SK-N-SH (cell line): Measurements from ENCODE around the gene RBM28. TPM values are rescaled to one million over a fixed set of nuclear protein-coding genes. Genes with fewer than 3 reads are reported as not detected.

Experiments used
- CTCF ChIA-PET: fragments of 300-600, 350-600 bp; formaldehyde crosslinking; extraction: SDS; loops from one replicate; lab custom pipeline; 2021; lab: Yijun Ruan, JAX
- POLR2A ChIA-PET: fragments of 350-600 bp; sonication (Branson Sonifier 250); formaldehyde crosslinking; extraction: SDS; loops from one replicate; lab custom pipeline; 2020; ENCODE audit warnings: antibody characterized with exemption, inconsistent platforms; lab: Yijun Ruan, JAX
- DNase-seq: peaks from one replicate; pipeline ENCODE4 v3.0.0; 2012
- H2AFZ ChIP-seq: fragments of 200-600 bp; sonication (generic); 2 replicates; pipeline ENCODE4 v1.8.1; 2016; ENCODE audit warnings: antibody characterized with exemption, mild to moderate bottlenecking, low read depth
- H3F3A ChIP-seq: fragments of 200-600 bp; sonication (generic); replicated peaks from 2 replicates; pipeline ENCODE3; 2016; ENCODE audit warnings: antibody characterized with exemption, mild to moderate bottlenecking; ENCODE audit not compliant: insufficient read depth
- H3K27ac ChIP-seq, 2 experiments: fragments of 200-500 bp in 1 of 2; fragments of 200-600 bp in 1 of 2; sonication (Bioruptor generic) in 1 of 2; sonication (generic), shearing (Covaris generic) in 1 of 2; 2 replicates each; pipeline versions ENCODE4 v1.5.1 to v1.6.1; 2014 to 2016; ENCODE audit warnings: low read depth in 2 of 2, inconsistent platforms in 1 of 2, low read length in 1 of 2, mild to moderate bottlenecking in 1 of 2, mixed read lengths in 1 of 2
- H3K27me3 ChIP-seq: fragments of 200-600 bp; sonication (generic), shearing (Covaris generic); 2 replicates; pipeline ENCODE4 v1.6.1; 2016; ENCODE audit warnings: mixed run types; ENCODE audit not compliant: insufficient read depth
- H3K36me3 ChIP-seq, 2 experiments: fragments of 200-500 bp in 1 of 2; fragments of 200-600 bp in 1 of 2; sonication (Bioruptor generic) in 1 of 2; sonication (generic) in 1 of 2; replicated peaks in 1 of 2; 2 replicates each; pipeline versions ENCODE3 to v1.5.1; 2014 to 2016; ENCODE audit warnings: low read length in 1 of 2, mild to moderate bottlenecking in 1 of 2; ENCODE audit not compliant: insufficient read depth in 2 of 2, control insufficient read depth in 1 of 2
- H3K4me1 ChIP-seq, 2 experiments: fragments of 200-500 bp in 1 of 2; fragments of 200-600 bp in 1 of 2; sonication (Bioruptor generic) in 1 of 2; sonication (generic), shearing (Covaris generic) in 1 of 2; 2 replicates each; pipeline versions ENCODE4 v1.5.1 to v1.6.1; 2014 to 2016; ENCODE audit warnings: low read depth in 1 of 2, low read length in 1 of 2, mixed run types in 1 of 2; ENCODE audit not compliant: insufficient read depth in 2 of 2, control insufficient read depth in 1 of 2
- H3K4me2 ChIP-seq: fragments of 200-600 bp; sonication (generic), shearing (Covaris generic); 2 replicates; pipeline ENCODE4 v1.6.1; 2017; ENCODE audit warnings: mixed run types
- H3K4me3 ChIP-seq, 2 experiments: fragments of 200-500 bp in 1 of 2; fragments of 200-600 bp in 1 of 2; sonication (Bioruptor generic) in 1 of 2; sonication (generic), shearing (Covaris generic) in 1 of 2; 2 replicates each; pipeline versions ENCODE4 v1.5.1 to v1.8.1; 2014 to 2016; ENCODE audit warnings: low read depth in 2 of 2, inconsistent platforms in 1 of 2, low read length in 1 of 2, mild to moderate bottlenecking in 1 of 2, mixed read lengths in 1 of 2, moderate library complexity in 1 of 2
- H3K79me2 ChIP-seq: fragments of 200-600 bp; sonication (generic); 2 replicates; pipeline ENCODE4 v1.8.1; 2017; ENCODE audit warnings: mild to moderate bottlenecking; ENCODE audit not compliant: insufficient read depth
- H3K9ac ChIP-seq: fragments of 200-600 bp; sonication (generic); 2 replicates; pipeline ENCODE4 v1.6.1; 2017; ENCODE audit warnings: mixed run types
- H3K9me2 ChIP-seq: fragments of 200-600 bp; sonication (generic); 2 replicates; pipeline ENCODE4 v1.6.1; 2017; ENCODE audit warnings: mixed run types
- H3K9me3 ChIP-seq: fragments of 200-600 bp; sonication (generic); 2 replicates; pipeline ENCODE4 v1.6.1; 2017; ENCODE audit warnings: mixed run types, mild to moderate bottlenecking, moderate library complexity
- H4K20me1 ChIP-seq: fragments of 200-600 bp; sonication (generic); 2 replicates; pipeline ENCODE4 v1.6.1; 2017; ENCODE audit warnings: mild to moderate bottlenecking, mixed run types; ENCODE audit not compliant: insufficient read depth
- CHD2 ChIP-seq: fragments of 150-350 bp; IDR thresholded peaks from 2 replicates; pipeline ENCODE4 v1.6.1; 2018; ENCODE audit warnings: low read length; ENCODE audit not compliant: partially characterized antibody
- ELF1 ChIP-seq: IDR thresholded peaks from 2 replicates; pipeline ENCODE4 v1.4.0; 2012
- EP300 ChIP-seq, 2 experiments: IDR thresholded peaks; 2 replicates each; pipeline versions ENCODE4 v1.4.0 to v1.6.1; 2012; ENCODE audit warnings: borderline replicate concordance in 1 of 2, low read depth in 1 of 2, low read length in 1 of 2
- EZH2phosphoT487 ChIP-seq: fragments of 200-600 bp; sonication (generic); IDR thresholded peaks from 2 replicates; pipeline ENCODE4 v1.6.1; 2017; ENCODE audit warnings: low read depth, mixed run types, mild to moderate bottlenecking, antibody characterized with exemption, moderate library complexity, borderline replicate concordance
- FOSL2 ChIP-seq: IDR thresholded peaks from 2 replicates; pipeline ENCODE4 v1.4.0; 2012; ENCODE audit warnings: low read depth, mild to moderate bottlenecking, moderate library complexity, borderline replicate concordance
- FOXJ3 ChIP-seq: sonication (generic); formaldehyde crosslinking; IDR thresholded peaks from 2 replicates; pipeline ENCODE4 v1.5.1; 2020; ENCODE audit warnings: mild to moderate bottlenecking, missing genetic modification reagents
- FOXM1 ChIP-seq: IDR thresholded peaks from 2 replicates; pipeline ENCODE4 v1.4.0; 2012; ENCODE audit warnings: low read depth, mild to moderate bottlenecking
- GATA2 ChIP-seq: sonication (generic); formaldehyde crosslinking; IDR thresholded peaks from 2 replicates; pipeline ENCODE4 v1.5.0; 2020; ENCODE audit warnings: mild to moderate bottlenecking, missing genetic modification reagents
- JUND ChIP-seq: IDR thresholded peaks from 2 replicates; pipeline ENCODE4 v1.4.0; 2012
- MXI1 ChIP-seq: IDR thresholded peaks from 2 replicates; pipeline ENCODE4 v1.6.1; 2012; ENCODE audit warnings: mild to moderate bottlenecking, low read depth, low read length, improper control_type of control experiment
- NFIC ChIP-seq: IDR thresholded peaks from 2 replicates; pipeline ENCODE4 v1.4.0; 2012; ENCODE audit warnings: borderline replicate concordance
- RAD21 ChIP-seq: IDR thresholded peaks from 2 replicates; pipeline ENCODE4 v1.6.1; 2012; ENCODE audit warnings: mild to moderate bottlenecking, low read length
- RCOR1 ChIP-seq: fragments of 150-350 bp; IDR thresholded peaks from 2 replicates; pipeline ENCODE4 v1.6.1; 2017; ENCODE audit warnings: antibody characterized with exemption, low read length
- RFX5 ChIP-seq: IDR thresholded peaks from 2 replicates; pipeline ENCODE4 v1.6.1; 2012; ENCODE audit warnings: mild to moderate bottlenecking, improper control_type of control experiment, low read length
- RXRA ChIP-seq: IDR thresholded peaks from 2 replicates; pipeline ENCODE4 v1.4.0; 2012; ENCODE audit warnings: low read depth, mild to moderate bottlenecking, borderline replicate concordance
- SIN3A ChIP-seq: IDR thresholded peaks from 2 replicates; pipeline ENCODE4 v1.6.1; 2012; ENCODE audit warnings: low read depth, mild to moderate bottlenecking, low read length, moderate library complexity, borderline replicate concordance
- SMC3 ChIP-seq: IDR thresholded peaks from 2 replicates; pipeline ENCODE4 v1.6.1; 2012; ENCODE audit warnings: low read depth, low read length, improper control_type of control experiment
- TEAD4 ChIP-seq: IDR thresholded peaks from 2 replicates; pipeline ENCODE4 v1.4.0; 2012; ENCODE audit warnings: mild to moderate bottlenecking, borderline replicate concordance; ENCODE audit not compliant: insufficient read depth
- YY1 ChIP-seq: IDR thresholded peaks from 2 replicates; pipeline ENCODE4 v1.4.0; 2012; ENCODE audit warnings: low read depth, mild to moderate bottlenecking
- WGBS: methylation state at CpG from one replicate; pipeline ENCODE4 v1.1.6; 2017; ENCODE audit warnings: low lambda C conversion rate; 5-methylcytosine and 5-hydroxymethylcytosine counted together
- polyA plus RNA-seq, 3 experiments: library from polyadenylated mRNA; depleted of rRNA; stranded (reverse); fragments of >200 nt; gene quantifications; 2 replicates each; pipeline ENCODE4 v1.2.3, GENCODE V29; 2012
- TF ChIP-seq, protein P1 (sequence below): IDR thresholded peaks from 2 replicates; pipeline ENCODE4 v1.4.0; 2012; ENCODE audit warnings: low read depth
- TF ChIP-seq, protein P2 (sequence below): IDR thresholded peaks from 2 replicates; pipeline ENCODE4 v1.6.1; 2012; ENCODE audit warnings: mild to moderate bottlenecking, low read depth, low read length, moderate library complexity
- TF ChIP-seq, protein P3 (sequence below): IDR thresholded peaks from 2 replicates; pipeline ENCODE4; 2012
- TF ChIP-seq, protein P4 (sequence below): fragments of 150-350 bp; IDR thresholded peaks from 2 replicates; pipeline ENCODE4 v1.6.1; 2017; ENCODE audit warnings: antibody characterized with exemption, low read length, low read depth, borderline replicate concordance

The RBM28 gene
- polyA plus RNA-seq, 1 of the 3 experiments (the other 2 are of a cell fraction) = 29.1 TPM

DNA sequence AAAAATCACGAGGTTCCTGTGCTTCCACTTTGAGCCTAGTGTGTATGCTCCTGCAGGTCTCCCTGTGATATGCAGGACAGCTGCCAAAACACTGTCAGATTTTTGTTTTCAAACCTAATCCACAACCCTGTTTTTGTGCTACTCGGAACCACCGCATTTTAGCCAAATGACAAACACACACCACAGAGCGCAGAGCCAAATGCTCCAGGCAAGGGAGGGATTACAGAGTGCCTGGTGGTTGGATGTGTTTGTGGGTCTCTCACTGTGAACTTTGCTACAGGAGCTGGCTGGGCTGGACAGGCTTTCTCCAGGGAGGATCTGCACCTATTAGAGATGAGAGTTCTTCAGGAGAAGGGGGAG is 5.7 kb upstream of the RBM28 start:
- Histone ChIP-seq H3K36me3 (no peaks in the 10 kb centered on the region), H3K79me2 (no peaks in the 10 kb centered on the region), H3K27ac (peak overlapping the region in 1 of 2 experiments; percentile 92; a peak in 2 of 4 replicates), H3K4me3 (no peak overlapping the region), H3K9me3 (no peaks in the 10 kb centered on the region), H3F3A (no peaks in the 10 kb centered on the region), H3K4me2 (no peak overlapping the region), H3K4me1 (peaks cover 0 to 43% of the 10 kb centered on the region in 2 experiments; a peak in 2 of 4 replicates), H2AFZ (no peak overlapping the region), H3K9me2 (no peaks in the 10 kb centered on the region), H3K9ac (no peak overlapping the region), H3K27me3 (peaks cover 7% of the 10 kb centered on the region; the same call in 1 of the 2 replicates), H4K20me1 (no peaks in the 10 kb centered on the region)
- ChIA-PET POLR2A (interaction anchor here (0.6 to 5.1 kb wide), 8 partner anchors 9 to 175 kb away, joined by 3 to 107 read pairs (median 6); partner anchors contain the start of gene HILPDA), CTCF (interaction anchor here (0.7 to 15.8 kb wide), 9 partner anchors 9 to 717 kb away, joined by 3 to 1786 read pairs (median 42); partner anchors contain the start of genes HILPDA, IMPDH1 and PRRT4)
- TF ChIP-seq NFIC (no peak), FOXM1 (no peak), ELF1 (no peak), CHD2 (peak; percentile 61), RCOR1 (peak; percentile 69; the same call in 1 of the 2 replicates), RFX5 (no peak), FOSL2 (no peak), YY1 (no peak), FOXJ3 (CRISPR knock-in tag) (peak; percentile 72; the same call in 1 of the 2 replicates), EP300 (IDR thresholded peaks at IDR 0.05; ENCODE audit: borderline replicate concordance in 1 of 2, low read depth in 1 of 2, low read length in 1 of 2) (peak in 1 of 2 experiments; percentile 44; a peak in 2 of 4 replicates), RXRA (no peak), SMC3 (0 out of 2 replicates have a peak, but pooled peaks have one; percentile 1), SIN3A (no peak), TEAD4 (no peak), RAD21 (no peak), GATA2 (CRISPR knock-in tag) (peak; percentile 40; the same call in 1 of the 2 replicates), EZH2phosphoT487 (no peak), JUND (no peak), MXI1 (peak; percentile 44)
- TF ChIP-seq, protein P1, sequence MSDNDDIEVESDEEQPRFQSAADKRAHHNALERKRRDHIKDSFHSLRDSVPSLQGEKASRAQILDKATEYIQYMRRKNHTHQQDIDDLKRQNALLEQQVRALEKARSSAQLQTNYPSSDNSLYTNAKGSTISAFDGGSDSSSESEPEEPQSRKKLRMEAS = no peak
- TF ChIP-seq, protein P2, sequence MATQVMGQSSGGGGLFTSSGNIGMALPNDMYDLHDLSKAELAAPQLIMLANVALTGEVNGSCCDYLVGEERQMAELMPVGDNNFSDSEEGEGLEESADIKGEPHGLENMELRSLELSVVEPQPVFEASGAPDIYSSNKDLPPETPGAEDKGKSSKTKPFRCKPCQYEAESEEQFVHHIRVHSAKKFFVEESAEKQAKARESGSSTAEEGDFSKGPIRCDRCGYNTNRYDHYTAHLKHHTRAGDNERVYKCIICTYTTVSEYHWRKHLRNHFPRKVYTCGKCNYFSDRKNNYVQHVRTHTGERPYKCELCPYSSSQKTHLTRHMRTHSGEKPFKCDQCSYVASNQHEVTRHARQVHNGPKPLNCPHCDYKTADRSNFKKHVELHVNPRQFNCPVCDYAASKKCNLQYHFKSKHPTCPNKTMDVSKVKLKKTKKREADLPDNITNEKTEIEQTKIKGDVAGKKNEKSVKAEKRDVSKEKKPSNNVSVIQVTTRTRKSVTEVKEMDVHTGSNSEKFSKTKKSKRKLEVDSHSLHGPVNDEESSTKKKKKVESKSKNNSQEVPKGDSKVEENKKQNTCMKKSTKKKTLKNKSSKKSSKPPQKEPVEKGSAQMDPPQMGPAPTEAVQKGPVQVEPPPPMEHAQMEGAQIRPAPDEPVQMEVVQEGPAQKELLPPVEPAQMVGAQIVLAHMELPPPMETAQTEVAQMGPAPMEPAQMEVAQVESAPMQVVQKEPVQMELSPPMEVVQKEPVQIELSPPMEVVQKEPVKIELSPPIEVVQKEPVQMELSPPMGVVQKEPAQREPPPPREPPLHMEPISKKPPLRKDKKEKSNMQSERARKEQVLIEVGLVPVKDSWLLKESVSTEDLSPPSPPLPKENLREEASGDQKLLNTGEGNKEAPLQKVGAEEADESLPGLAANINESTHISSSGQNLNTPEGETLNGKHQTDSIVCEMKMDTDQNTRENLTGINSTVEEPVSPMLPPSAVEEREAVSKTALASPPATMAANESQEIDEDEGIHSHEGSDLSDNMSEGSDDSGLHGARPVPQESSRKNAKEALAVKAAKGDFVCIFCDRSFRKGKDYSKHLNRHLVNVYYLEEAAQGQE = no peak
- TF ChIP-seq, protein P3, sequence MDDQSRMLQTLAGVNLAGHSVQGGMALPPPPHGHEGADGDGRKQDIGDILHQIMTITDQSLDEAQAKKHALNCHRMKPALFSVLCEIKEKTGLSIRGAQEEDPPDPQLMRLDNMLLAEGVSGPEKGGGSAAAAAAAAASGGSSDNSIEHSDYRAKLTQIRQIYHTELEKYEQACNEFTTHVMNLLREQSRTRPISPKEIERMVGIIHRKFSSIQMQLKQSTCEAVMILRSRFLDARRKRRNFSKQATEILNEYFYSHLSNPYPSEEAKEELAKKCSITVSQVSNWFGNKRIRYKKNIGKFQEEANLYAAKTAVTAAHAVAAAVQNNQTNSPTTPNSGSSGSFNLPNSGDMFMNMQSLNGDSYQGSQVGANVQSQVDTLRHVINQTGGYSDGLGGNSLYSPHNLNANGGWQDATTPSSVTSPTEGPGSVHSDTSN = no peak
- TF ChIP-seq, protein P4, sequence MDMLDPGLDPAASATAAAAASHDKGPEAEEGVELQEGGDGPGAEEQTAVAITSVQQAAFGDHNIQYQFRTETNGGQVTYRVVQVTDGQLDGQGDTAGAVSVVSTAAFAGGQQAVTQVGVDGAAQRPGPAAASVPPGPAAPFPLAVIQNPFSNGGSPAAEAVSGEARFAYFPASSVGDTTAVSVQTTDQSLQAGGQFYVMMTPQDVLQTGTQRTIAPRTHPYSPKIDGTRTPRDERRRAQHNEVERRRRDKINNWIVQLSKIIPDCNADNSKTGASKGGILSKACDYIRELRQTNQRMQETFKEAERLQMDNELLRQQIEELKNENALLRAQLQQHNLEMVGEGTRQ = 0 out of 2 replicates have a peak, but pooled peaks have one; percentile 11
- peak; percentile 66 for DNase-seq
- 12% methylated on average over 4 of the region's 4 CpGs for WGBS
